ENCODE data around the gene ITPKB.

DNA sequence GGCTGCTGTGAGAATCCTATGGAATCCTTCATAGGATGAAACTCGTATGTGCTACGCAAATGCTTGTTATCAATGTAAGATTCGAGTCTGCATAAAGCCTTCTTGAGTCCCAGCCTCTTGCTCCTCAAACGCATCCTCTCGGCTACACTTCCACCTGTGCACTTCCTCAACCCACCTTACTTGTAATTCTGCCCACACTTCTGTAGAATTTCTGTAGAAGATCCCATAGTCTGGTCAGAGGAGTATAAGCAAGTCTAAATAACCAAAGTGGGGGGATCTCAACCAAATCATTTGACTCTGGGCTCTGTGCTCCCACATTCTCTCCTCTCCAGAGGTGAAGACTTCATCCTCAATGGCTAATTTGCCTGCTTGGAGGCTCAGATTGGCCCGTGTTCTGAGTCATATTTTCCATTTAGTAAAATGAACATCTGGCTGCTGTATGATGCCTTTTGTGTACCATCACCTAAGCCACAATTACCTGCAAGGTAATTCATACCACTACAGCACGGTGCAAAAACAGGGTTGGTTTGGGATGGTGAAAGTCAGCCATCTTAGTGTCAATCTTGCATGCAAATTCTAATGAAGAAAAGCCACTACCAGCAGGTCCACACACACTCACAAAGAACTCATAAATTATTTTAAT is 63.2 kb downstream of the ITPKB start:
- no peak for TF ChIP-seq SIN3A (IDR thresholded peaks at IDR 0.05; ENCODE audit: borderline replicate concordance, low read depth, low read length)
- no peak for TF ChIP-seq CTCF (CRISPR knock-in tag; IDR thresholded peaks at IDR 0.05)
- no peak for TF ChIP-seq ELF1 (CRISPR knock-in tag; IDR thresholded peaks at IDR 0.05)
- no peak for TF ChIP-seq KDM2A (CRISPR knock-in tag; IDR thresholded peaks at IDR 0.05; ENCODE audit: borderline replicate concordance, low read depth)
- no peak for TF ChIP-seq PHF20 (CRISPR knock-in tag; IDR thresholded peaks at IDR 0.05)
- no peak for TF ChIP-seq ZNF350 (CRISPR knock-in tag; IDR thresholded peaks at IDR 0.05; ENCODE audit: borderline replicate concordance, low read depth)
- TF ChIP-seq ZNF670 (CRISPR knock-in tag; IDR thresholded peaks at IDR 0.05; ENCODE audit: borderline replicate concordance), result no peak
- TF ChIP-seq RNF2 (conservative IDR thresholded peaks at IDR 0.05; ENCODE audit: low read depth), result no peak
- TF ChIP-seq AKAP8 (CRISPR knock-in tag; IDR thresholded peaks at IDR 0.05), result no peak
- TF ChIP-seq BRD4 (CRISPR knock-in tag; IDR thresholded peaks at IDR 0.05), result no peak
- no peak for TF ChIP-seq MEIS2 (CRISPR knock-in tag; IDR thresholded peaks at IDR 0.05)
